SU-DHL-6 (cell line): ENCODE measurements around the gene RUSC2.
"Not testable (repeated sequence)": the region's sequence is repeated elsewhere in the genome, so short reads cannot be mapped to it uniquely, and the experiment has no call there.

Source experiments
- H2AFZ ChIP-seq: fragments of 200-600 bp; sonication (generic); 2 replicates; pipeline ENCODE4 v1.6.1; 2014; ENCODE audit warnings: low read depth, mild to moderate bottlenecking, moderate library complexity, mixed read lengths, antibody characterized with exemption, low read length; ENCODE audit not compliant: severe bottlenecking
- H3F3A ChIP-seq: fragments of 200-600 bp; shearing (Covaris generic); 2 replicates; pipeline ENCODE4 v1.6.0; 2016; ENCODE audit warnings: antibody characterized with exemption, mild to moderate bottlenecking; ENCODE audit not compliant: insufficient read depth
- H3K27ac ChIP-seq: fragments of 200-600 bp; sonication (generic); 2 replicates; pipeline ENCODE4 v1.5.1; 2016; ENCODE audit warnings: low read depth, mild to moderate bottlenecking, low read length, moderate library complexity, mixed read lengths
- H3K27me3 ChIP-seq: fragments of 200-600 bp; sonication (generic), shearing (Covaris generic); 2 replicates; pipeline ENCODE4 v1.6.0; 2014; ENCODE audit warnings: mild to moderate bottlenecking, low read length
- H3K36me3 ChIP-seq: fragments of 200-600 bp; sonication (generic); 2 replicates; pipeline ENCODE4 v1.6.1; 2014; ENCODE audit warnings: mild to moderate bottlenecking, low read length, mixed read lengths
- H3K4me2 ChIP-seq: fragments of 300-600, 200-600 bp; shearing (Covaris generic), sonication (generic); 2 replicates; pipeline ENCODE4 v1.6.0; 2014; ENCODE audit warnings: low read length, low read depth, mild to moderate bottlenecking; ENCODE audit not compliant: poor library complexity, severe bottlenecking
- H3K4me3 ChIP-seq: fragments of 200-600 bp; sonication (generic); 2 replicates; pipeline ENCODE4 v1.5.1; 2014; ENCODE audit warnings: antibody characterized with exemption, low read length, mild to moderate bottlenecking, mixed read lengths; ENCODE audit not compliant: insufficient read depth, poor library complexity, severe bottlenecking
- H3K79me2 ChIP-seq: fragments of 200-600 bp; sonication (generic); 2 replicates; pipeline ENCODE4 v1.6.1; 2014; ENCODE audit warnings: mild to moderate bottlenecking, low read length, moderate library complexity; ENCODE audit not compliant: insufficient read depth
- H3K9ac ChIP-seq: fragments of 200-600 bp; sonication (generic); 2 replicates; pipeline ENCODE4 v1.7.0; 2014; ENCODE audit warnings: mild to moderate bottlenecking, low read length
- H3K9me2 ChIP-seq: fragments of 200-600 bp; sonication (generic); replicated peaks from 2 replicates; pipeline ENCODE4 v1.6.1; 2014; ENCODE audit warnings: low read length; ENCODE audit not compliant: insufficient read depth
- H3K9me3 ChIP-seq: fragments of 200-600 bp; sonication (generic); 2 replicates; pipeline ENCODE4 v1.6.1; 2014; ENCODE audit warnings: low read length, mixed read lengths; ENCODE audit not compliant: insufficient read depth
- H4K20me1 ChIP-seq: fragments of 200-600 bp; sonication (generic); 2 replicates; pipeline ENCODE4 v1.6.1; 2014; ENCODE audit warnings: low read depth, mild to moderate bottlenecking, antibody characterized with exemption, low read length, moderate library complexity, mixed read lengths
- EZH2phosphoT487 ChIP-seq: fragments of 200-600 bp; sonication (generic), shearing (Covaris generic); conservative IDR thresholded peaks from 2 replicates; pipeline ENCODE4 v1.6.1; 2018; ENCODE audit warnings: mild to moderate bottlenecking, antibody characterized with exemption, low read length, moderate library complexity, mixed read lengths
- TF ChIP-seq, protein P1 (sequence below): fragments of 200-600 bp; sonication (generic); IDR thresholded peaks from one replicate; pipeline ENCODE4 v1.5.1; 2017; ENCODE audit warnings: antibody characterized with exemption, mild to moderate bottlenecking, low read length, moderate library complexity; ENCODE audit not compliant: insufficient read depth, poor library complexity, severe bottlenecking

Gene RUSC2

GRCh38 chr9:35526087-35526801 is 36.3 kb downstream of the RUSC2 start:
- no peaks in the 10 kb centered on the region for H3K79me2 ChIP-seq
- no peaks in the 10 kb centered on the region for H3K9me2 ChIP-seq
- no peak overlapping the region for H3K4me3 ChIP-seq
- H3K36me3 ChIP-seq: no peaks in the 10 kb centered on the region
- H3F3A ChIP-seq: no peaks in the 10 kb centered on the region
- no peak overlapping the region for H2AFZ ChIP-seq
- H3K9me3 ChIP-seq: no peaks in the 10 kb centered on the region
- H3K9ac ChIP-seq: no peak overlapping the region
- H3K27ac ChIP-seq: no peak overlapping the region
- TF ChIP-seq, protein P1, sequence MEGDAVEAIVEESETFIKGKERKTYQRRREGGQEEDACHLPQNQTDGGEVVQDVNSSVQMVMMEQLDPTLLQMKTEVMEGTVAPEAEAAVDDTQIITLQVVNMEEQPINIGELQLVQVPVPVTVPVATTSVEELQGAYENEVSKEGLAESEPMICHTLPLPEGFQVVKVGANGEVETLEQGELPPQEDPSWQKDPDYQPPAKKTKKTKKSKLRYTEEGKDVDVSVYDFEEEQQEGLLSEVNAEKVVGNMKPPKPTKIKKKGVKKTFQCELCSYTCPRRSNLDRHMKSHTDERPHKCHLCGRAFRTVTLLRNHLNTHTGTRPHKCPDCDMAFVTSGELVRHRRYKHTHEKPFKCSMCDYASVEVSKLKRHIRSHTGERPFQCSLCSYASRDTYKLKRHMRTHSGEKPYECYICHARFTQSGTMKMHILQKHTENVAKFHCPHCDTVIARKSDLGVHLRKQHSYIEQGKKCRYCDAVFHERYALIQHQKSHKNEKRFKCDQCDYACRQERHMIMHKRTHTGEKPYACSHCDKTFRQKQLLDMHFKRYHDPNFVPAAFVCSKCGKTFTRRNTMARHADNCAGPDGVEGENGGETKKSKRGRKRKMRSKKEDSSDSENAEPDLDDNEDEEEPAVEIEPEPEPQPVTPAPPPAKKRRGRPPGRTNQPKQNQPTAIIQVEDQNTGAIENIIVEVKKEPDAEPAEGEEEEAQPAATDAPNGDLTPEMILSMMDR: no peak
- no peak for TF ChIP-seq EZH2phosphoT487
- no peaks in the 10 kb centered on the region for H4K20me1 ChIP-seq
- H3K27me3 ChIP-seq: no peaks in the 10 kb centered on the region
- H3K4me2 ChIP-seq: no peak overlapping the region

GRCh38 chr9:35529161-35529823 is 39.4 kb downstream of the RUSC2 start:
- H3F3A ChIP-seq: no peaks in the 10 kb centered on the region
- no peak for TF ChIP-seq EZH2phosphoT487
- TF ChIP-seq, protein P1: no peak
- H3K79me2 ChIP-seq: no peaks in the 10 kb centered on the region
- H2AFZ ChIP-seq: no peak overlapping the region
- H3K9me3 ChIP-seq: no peaks in the 10 kb centered on the region
- no peak overlapping the region for H3K9ac ChIP-seq
- no peak overlapping the region for H3K4me2 ChIP-seq
- no peak overlapping the region for H3K27ac ChIP-seq
- no peaks in the 10 kb centered on the region for H3K27me3 ChIP-seq
- H3K36me3 ChIP-seq: no peaks in the 10 kb centered on the region
- no peak overlapping the region for H3K4me3 ChIP-seq
- H3K9me2 ChIP-seq: no peaks in the 10 kb centered on the region
- H4K20me1 ChIP-seq: no peaks in the 10 kb centered on the region

DNA sequence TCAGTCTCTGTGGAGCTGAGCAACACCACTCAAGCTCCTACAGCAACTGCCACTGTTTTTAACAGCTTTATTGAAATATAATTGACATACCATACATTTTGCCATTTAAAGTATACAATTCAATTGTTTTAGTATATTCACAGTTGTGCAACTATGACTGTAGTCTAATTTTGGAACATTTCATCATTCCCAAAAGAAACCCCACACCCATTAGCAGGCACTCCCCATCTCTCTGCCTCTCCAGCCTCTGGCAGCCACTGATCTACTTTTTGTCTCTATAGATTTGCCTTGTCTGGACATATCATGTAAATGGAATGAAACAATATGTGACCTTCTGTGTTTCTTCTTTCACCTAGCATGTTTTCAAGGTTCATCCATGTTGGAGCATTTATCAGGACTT is 43.5 kb downstream of the RUSC2 start:
- H3K9ac ChIP-seq: no peak overlapping the region
- H3K36me3 ChIP-seq: no peaks in the 10 kb centered on the region
- no peak overlapping the region for H2AFZ ChIP-seq
- H4K20me1 ChIP-seq: no peaks in the 10 kb centered on the region
- TF ChIP-seq, protein P1: no peak
- TF ChIP-seq EZH2phosphoT487: no peak
- H3K27ac ChIP-seq: no peak overlapping the region
- no peak overlapping the region for H3K4me3 ChIP-seq
- H3K79me2 ChIP-seq: no peaks in the 10 kb centered on the region
- no peaks in the 10 kb centered on the region for H3K9me3 ChIP-seq
- no peaks in the 10 kb centered on the region for H3F3A ChIP-seq
- no peaks in the 10 kb centered on the region for H3K9me2 ChIP-seq
- no peaks in the 10 kb centered on the region for H3K27me3 ChIP-seq
- H3K4me2 ChIP-seq: no peak overlapping the region

- not testable (repeated sequence) for H3K36me3 ChIP-seq, H3K27me3 ChIP-seq, H3F3A ChIP-seq, H3K4me3 ChIP-seq, H3K27ac ChIP-seq, H3K9me2 ChIP-seq, H3K79me2 ChIP-seq, H4K20me1 ChIP-seq, H3K9ac ChIP-seq, H2AFZ ChIP-seq, H3K4me2 ChIP-seq, H3K9me3 ChIP-seq
Observed at GRCh38 chr9:35534921-35535320, 45.0 kb downstream of the RUSC2 start.
